Measurements from ENCODE around the gene ZKSCAN7. TPM values are rescaled to one million over a fixed set of nuclear protein-coding genes. Genes with fewer than 3 reads are reported as not detected.

ZKSCAN7 gene
- 9.0 TPM for polyA plus RNA-seq (2013, experiment 1 of 2)
- 7.0 TPM for polyA plus RNA-seq (2013, experiment 2 of 2)

DNA sequence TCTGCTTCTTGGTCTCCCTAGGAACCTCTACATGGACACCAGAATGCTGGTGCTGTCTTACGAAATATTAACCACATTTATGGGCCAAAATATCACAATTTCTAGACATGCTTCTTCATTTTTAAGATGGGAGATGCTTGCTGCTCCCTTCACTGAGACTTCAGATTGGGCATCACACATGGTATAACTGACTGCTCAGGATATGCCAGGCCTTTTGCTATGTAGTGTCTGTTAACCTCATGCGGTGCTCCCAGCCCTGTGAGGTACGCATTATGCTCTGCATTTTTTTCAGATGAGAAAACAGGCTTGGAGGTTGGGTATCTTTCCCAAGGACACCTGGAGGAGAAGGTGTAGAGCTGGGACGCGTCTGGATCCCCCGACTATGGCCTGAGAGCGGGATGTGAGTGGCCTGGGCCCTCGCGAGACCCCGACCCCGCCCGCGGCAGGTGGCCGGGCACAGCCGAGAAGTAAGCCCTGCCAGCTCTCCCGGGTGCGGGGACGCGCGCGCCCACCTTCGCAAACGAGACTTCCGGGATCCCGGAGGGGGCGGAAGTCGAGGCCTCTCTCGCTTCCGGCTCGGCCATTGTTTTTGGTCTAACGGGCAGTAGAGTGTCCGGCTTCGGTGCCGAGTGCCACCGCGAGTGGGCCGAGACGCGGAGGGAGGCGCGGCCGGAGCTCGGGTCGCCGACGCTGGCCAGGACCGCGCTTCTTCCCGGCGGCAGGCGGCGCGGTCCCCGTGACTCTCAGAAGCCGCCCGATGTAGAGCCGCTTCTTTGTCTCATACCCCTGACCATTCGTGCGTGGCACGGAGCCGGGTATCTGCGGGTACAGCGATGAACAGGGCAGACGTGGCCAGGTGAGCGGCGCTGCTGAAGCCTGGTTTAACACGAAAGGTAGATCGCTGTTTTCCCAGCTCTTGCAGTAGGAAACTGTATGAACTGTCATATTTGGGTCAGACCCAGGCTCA is at the start of gene ZKSCAN7:
Gene ZKSCAN7, plus strand, starts transcription at position 568 of the 967 bp plus-strand sequence. CDS start 1,855 bp downstream, outside the sequence.
- peaks cover 6% of the 10 kb centered on the region for H3K9me3 ChIP-seq (ENCODE audit: control insufficient read depth, low read length)
- WGBS, 2 experiments (ENCODE audit: insufficient coverage in 2 of 2) = 6 to 7% methylated on average over 51 to 65 of the region's 68 CpGs
- peaks cover 32% of the 10 kb centered on the region for H3K36me3 ChIP-seq (ENCODE audit: control insufficient read depth, insufficient read depth, low read length)
- peak within 1 kb of the TSS; percentile 57 for H3K27ac ChIP-seq (ENCODE audit: low read depth, low read length, severe bottlenecking)
- H3K4me1 ChIP-seq (ENCODE audit: control insufficient read depth, insufficient read depth, low read length, poor library complexity, severe bottlenecking) = no peaks in the 10 kb centered on the region
- H3K4me3 ChIP-seq (ENCODE audit: extremely low read depth, insufficient read depth, low read length, poor library complexity, severe bottlenecking) = peak within 1 kb of the TSS; percentile 80

- 94 to 100% methylated on average over 3 of the region's 3 CpGs for WGBS, 2 experiments (ENCODE audit: insufficient coverage in 2 of 2)
Measured at GRCh38 chr3:44506556-44506955, 48.4 kb upstream of the ZKSCAN7 start.

GRCh38 chr3:44506961-44507360 is 48.0 kb upstream of the ZKSCAN7 start:
- no peak overlapping the region for H3K27ac ChIP-seq (ENCODE audit: low read depth, low read length, severe bottlenecking)
- WGBS, 2 experiments (ENCODE audit: insufficient coverage in 2 of 2) = 73 to 83% methylated on average over 3 to 5 of the region's 5 CpGs
- peaks cover 22% of the 10 kb centered on the region for H3K36me3 ChIP-seq (ENCODE audit: control insufficient read depth, insufficient read depth, low read length)

More at GRCh38 chr3:44506556-44506955, 48.4 kb upstream of the ZKSCAN7 start:
- no peaks in the 10 kb centered on the region for H3K4me1 ChIP-seq (ENCODE audit: control insufficient read depth, insufficient read depth, low read length, poor library complexity, severe bottlenecking)
- no peak overlapping the region for H3K27ac ChIP-seq (ENCODE audit: low read depth, low read length, severe bottlenecking)
- no peak overlapping the region for H3K4me3 ChIP-seq (ENCODE audit: extremely low read depth, insufficient read depth, low read length, poor library complexity, severe bottlenecking)
- peaks cover 22% of the 10 kb centered on the region for H3K9me3 ChIP-seq (ENCODE audit: control insufficient read depth, low read length)
- H3K36me3 ChIP-seq (ENCODE audit: control insufficient read depth, insufficient read depth, low read length) = peaks cover 26% of the 10 kb centered on the region

GRCh38 chr3:44509393-44509921 is 45.5 kb upstream of the ZKSCAN7 start:
- Histone ChIP-seq H3K4me3 (ENCODE audit: extremely low read depth, insufficient read depth, low read length, poor library complexity, severe bottlenecking) (peak overlapping the region; percentile 93), H3K36me3 (ENCODE audit: control insufficient read depth, insufficient read depth, low read length) (peaks cover 15% of the 10 kb centered on the region), H3K4me1 (ENCODE audit: control insufficient read depth, insufficient read depth, low read length, poor library complexity, severe bottlenecking) (no peaks in the 10 kb centered on the region), H3K9me3 (ENCODE audit: control insufficient read depth, low read length) (peaks cover 4% of the 10 kb centered on the region), H3K27ac (ENCODE audit: low read depth, low read length, severe bottlenecking) (no peak overlapping the region)
- WGBS, 2 experiments (ENCODE audit: insufficient coverage in 2 of 2) = 100% methylated on average over 1 of the region's 2 CpGs; no CpG with 5 or more reads in 1 of the 2 experiments

More at GRCh38 chr3:44506961-44507360, 48.0 kb upstream of the ZKSCAN7 start:
- H3K4me1 ChIP-seq (ENCODE audit: control insufficient read depth, insufficient read depth, low read length, poor library complexity, severe bottlenecking) = no peaks in the 10 kb centered on the region
- no peak overlapping the region for H3K4me3 ChIP-seq (ENCODE audit: extremely low read depth, insufficient read depth, low read length, poor library complexity, severe bottlenecking)
- H3K9me3 ChIP-seq (ENCODE audit: control insufficient read depth, low read length) = peaks cover 18% of the 10 kb centered on the region

DNA sequence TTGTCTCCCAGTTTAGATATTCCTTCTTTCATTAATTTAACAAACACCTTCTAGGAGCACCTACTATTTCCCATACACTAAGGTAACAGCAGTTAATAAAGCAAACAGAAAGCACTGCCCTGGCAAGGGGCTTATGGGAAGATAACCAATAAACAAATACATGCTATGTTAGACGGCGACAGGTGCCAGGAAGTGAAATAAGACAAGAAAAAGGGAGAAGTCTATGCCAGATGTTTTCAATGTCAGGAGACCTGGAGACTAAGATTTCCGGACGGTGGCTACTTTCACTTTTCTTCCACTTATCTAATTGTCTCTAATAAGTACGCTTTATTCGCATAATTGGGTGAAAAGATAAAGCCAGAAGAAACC is 45.0 kb upstream of the ZKSCAN7 start:
- WGBS, 2 experiments (ENCODE audit: insufficient coverage in 2 of 2) = 0% methylated on average over 2 to 4 of the region's 6 CpGs
- H3K9me3 ChIP-seq (ENCODE audit: control insufficient read depth, low read length) = peaks cover 3% of the 10 kb centered on the region
- H3K27ac ChIP-seq (ENCODE audit: low read depth, low read length, severe bottlenecking) = peak overlapping the region; percentile 94
- H3K4me3 ChIP-seq (ENCODE audit: extremely low read depth, insufficient read depth, low read length, poor library complexity, severe bottlenecking) = peak overlapping the region; percentile 93
- peaks cover 15% of the 10 kb centered on the region for H3K36me3 ChIP-seq (ENCODE audit: control insufficient read depth, insufficient read depth, low read length)
- H3K4me1 ChIP-seq (ENCODE audit: control insufficient read depth, insufficient read depth, low read length, poor library complexity, severe bottlenecking) = no peaks in the 10 kb centered on the region

DNA sequence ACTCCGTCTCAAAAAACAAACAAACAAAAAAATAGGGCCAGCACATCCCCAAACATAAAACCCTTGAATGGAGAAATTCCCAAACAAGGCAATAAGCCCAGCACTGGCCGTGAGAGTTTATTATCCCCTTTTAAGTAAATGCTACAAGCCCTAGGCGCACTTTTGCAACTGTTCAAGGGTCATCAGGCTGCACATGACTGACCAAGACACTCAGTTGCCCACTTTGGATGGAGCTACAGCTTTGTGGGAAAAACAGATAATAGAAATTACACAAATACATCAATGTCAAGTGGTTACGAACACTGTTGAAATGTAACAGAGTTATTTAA is 43.8 kb upstream of the ZKSCAN7 start:
- peaks cover 1% of the 10 kb centered on the region for H3K4me1 ChIP-seq (ENCODE audit: control insufficient read depth, insufficient read depth, low read length, poor library complexity, severe bottlenecking)
- H3K4me3 ChIP-seq (ENCODE audit: extremely low read depth, insufficient read depth, low read length, poor library complexity, severe bottlenecking) = peak overlapping the region; percentile 93
- peaks cover 15% of the 10 kb centered on the region for H3K36me3 ChIP-seq (ENCODE audit: control insufficient read depth, insufficient read depth, low read length)
- no peaks in the 10 kb centered on the region for H3K9me3 ChIP-seq (ENCODE audit: control insufficient read depth, low read length)
- peak overlapping the region; percentile 94 for H3K27ac ChIP-seq (ENCODE audit: low read depth, low read length, severe bottlenecking)
- 62 to 100% methylated on average over 1 to 3 of the region's 4 CpGs for WGBS, 2 experiments (ENCODE audit: insufficient coverage in 2 of 2)

- H3K4me3 ChIP-seq (ENCODE audit: extremely low read depth, insufficient read depth, low read length, poor library complexity, severe bottlenecking) = no peak overlapping the region
- H3K9me3 ChIP-seq (ENCODE audit: control insufficient read depth, low read length) = no peaks in the 10 kb centered on the region
- H3K36me3 ChIP-seq (ENCODE audit: control insufficient read depth, insufficient read depth, low read length) = no peaks in the 10 kb centered on the region
- H3K27ac ChIP-seq (ENCODE audit: low read depth, low read length, severe bottlenecking) = no peak overlapping the region
- peaks cover 6% of the 10 kb centered on the region for H3K4me1 ChIP-seq (ENCODE audit: control insufficient read depth, insufficient read depth, low read length, poor library complexity, severe bottlenecking)
- 60% methylated on average over 2 of the region's 3 CpGs; no CpG with 5 or more reads in 1 of the 2 experiments for WGBS, 2 experiments (ENCODE audit: insufficient coverage in 2 of 2)
Measured at GRCh38 chr3:44513513-44513912, 41.5 kb upstream of the ZKSCAN7 start.

DNA sequence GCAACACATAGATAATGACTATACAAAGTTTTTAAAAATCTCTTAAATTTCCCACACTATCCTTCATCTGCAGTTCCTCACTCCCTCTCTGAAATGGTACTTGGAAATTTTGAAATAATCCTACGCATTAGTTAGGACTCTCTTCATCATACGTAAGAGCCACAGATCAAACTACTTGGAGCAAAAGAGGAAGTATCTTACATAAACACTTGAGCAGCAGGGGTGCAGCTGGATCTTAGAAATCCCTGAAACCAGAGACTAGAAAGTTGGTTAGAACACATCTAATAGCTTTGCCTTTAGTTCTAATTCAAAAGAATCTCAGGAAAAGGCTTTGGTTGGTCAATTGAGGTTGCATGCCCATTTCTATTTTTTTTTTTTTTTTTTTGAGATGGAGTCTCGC is 38.8 kb upstream of the ZKSCAN7 start:
- Histone ChIP-seq H3K9me3 (ENCODE audit: control insufficient read depth, low read length) (no peaks in the 10 kb centered on the region), H3K4me3 (ENCODE audit: extremely low read depth, insufficient read depth, low read length, poor library complexity, severe bottlenecking) (no peak overlapping the region), H3K4me1 (ENCODE audit: control insufficient read depth, insufficient read depth, low read length, poor library complexity, severe bottlenecking) (peaks cover 6% of the 10 kb centered on the region), H3K36me3 (ENCODE audit: control insufficient read depth, insufficient read depth, low read length) (no peaks in the 10 kb centered on the region), H3K27ac (ENCODE audit: low read depth, low read length, severe bottlenecking) (no peak overlapping the region)
- WGBS, 2 experiments (ENCODE audit: insufficient coverage in 2 of 2) = 92% methylated on average over 2 of the region's 3 CpGs; no CpG with 5 or more reads in 1 of the 2 experiments

DNA sequence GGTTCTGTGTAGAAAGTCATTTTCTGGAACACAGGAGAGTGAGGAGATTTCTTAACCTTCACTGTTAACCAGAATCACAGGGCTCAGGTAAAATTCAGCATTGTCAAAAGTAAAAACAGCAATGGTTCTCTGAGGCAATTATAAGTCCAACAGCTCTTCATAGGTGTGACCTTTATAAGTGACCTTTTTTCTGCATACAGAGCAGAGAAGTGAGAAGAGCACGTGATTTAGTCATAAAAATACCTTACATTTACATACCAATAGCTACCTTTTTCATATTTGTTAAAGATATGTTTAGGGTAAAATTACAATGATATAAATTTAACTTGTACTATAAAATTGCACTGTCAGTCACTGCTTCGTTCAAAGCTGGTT is 36.2 kb upstream of the ZKSCAN7 start:
- WGBS, 2 experiments (ENCODE audit: insufficient coverage in 2 of 2) = 40 to 83% methylated on average over 1 of the region's 2 CpGs

GRCh38 chr3:44521721-44522120 is 33.3 kb upstream of the ZKSCAN7 start:
- WGBS, 2 experiments (ENCODE audit: insufficient coverage in 2 of 2) = no CpG with 5 or more reads among the region's 3 CpGs
- Histone ChIP-seq H3K4me1 (ENCODE audit: control insufficient read depth, insufficient read depth, low read length, poor library complexity, severe bottlenecking) (peaks cover 15% of the 10 kb centered on the region), H3K4me3 (ENCODE audit: extremely low read depth, insufficient read depth, low read length, poor library complexity, severe bottlenecking) (no peak overlapping the region), H3K27ac (ENCODE audit: low read depth, low read length, severe bottlenecking) (no peak overlapping the region), H3K36me3 (ENCODE audit: control insufficient read depth, insufficient read depth, low read length) (no peaks in the 10 kb centered on the region), H3K9me3 (ENCODE audit: control insufficient read depth, low read length) (no peaks in the 10 kb centered on the region)

More for the DNA sequence above, 36.2 kb upstream of the ZKSCAN7 start:
- Histone ChIP-seq H3K36me3 (ENCODE audit: control insufficient read depth, insufficient read depth, low read length) (no peaks in the 10 kb centered on the region), H3K4me3 (ENCODE audit: extremely low read depth, insufficient read depth, low read length, poor library complexity, severe bottlenecking) (no peak overlapping the region), H3K4me1 (ENCODE audit: control insufficient read depth, insufficient read depth, low read length, poor library complexity, severe bottlenecking) (peaks cover 11% of the 10 kb centered on the region), H3K27ac (ENCODE audit: low read depth, low read length, severe bottlenecking) (no peak overlapping the region), H3K9me3 (ENCODE audit: control insufficient read depth, low read length) (no peaks in the 10 kb centered on the region)

Measured in mesodermal cell (in vitro differentiated cells).